IMR-90 (cell line): ENCODE data around the gene ANKRD13B. TPM values are rescaled to one million over a fixed set of nuclear protein-coding genes. Genes with fewer than 3 reads are reported as not detected.

Source experiments
- ATAC-seq: fragments of 200-7000 bp; cut with Tn5 transposase; 2 replicates; pipeline ENCODE4 v1.9.1; 2020; ENCODE audit warnings: low read depth, mild to moderate bottlenecking, moderate library complexity
- BruUV-seq: library from RNA; stranded (reverse); fragments of 400-500 nt; replicated peaks from 2 replicates; lab custom pipeline; 2021; lab: Mats Ljungman, UMichigan
- CTCF ChIA-PET: fragments of 300-600 bp; formaldehyde crosslinking; extraction: SDS; loops from one replicate; lab custom pipeline; 2021; ENCODE audit warnings: antibody characterized with exemption; lab: Yijun Ruan, JAX
- POLR2A ChIA-PET: fragments of 300-600 bp; sonication (Branson Sonifier 250); formaldehyde crosslinking; loops from one replicate; lab custom pipeline; 2022; ENCODE audit warnings: antibody characterized with exemption; ENCODE audit not compliant: unreplicated experiment; lab: Charles Lee
- DNase-seq: peaks from one replicate; pipeline ENCODE4 v3.0.0; 2013
- H2AFZ ChIP-seq: replicated peaks from 2 replicates; pipeline ENCODE3; 2013; ENCODE audit warnings: low read length, mild to moderate bottlenecking; ENCODE audit not compliant: poor library complexity
- H2AK5ac ChIP-seq: 2 replicates; pipeline ENCODE4 v1.6.1; 2013; ENCODE audit warnings: low read depth, low read length, inconsistent platforms
- H2AK9ac ChIP-seq: replicated peaks from 2 replicates; pipeline ENCODE3; 2013; ENCODE audit warnings: mild to moderate bottlenecking, low read depth, low read length, moderate library complexity; ENCODE audit not compliant: poor library complexity
- H2BK120ac ChIP-seq: 2 replicates; pipeline ENCODE4 v1.6.1; 2013; ENCODE audit warnings: low read depth, low read length, inconsistent platforms
- H2BK15ac ChIP-seq: 3 replicates; pipeline ENCODE4 v1.6.1; 2013; ENCODE audit warnings: low read depth, low read length, inconsistent platforms
- H2BK20ac ChIP-seq: 2 replicates; pipeline ENCODE4 v1.6.1; 2013; ENCODE audit warnings: low read depth, mild to moderate bottlenecking, inconsistent platforms, low read length, moderate library complexity
- H2BK5ac ChIP-seq: 2 replicates; pipeline ENCODE4 v1.6.1; 2013; ENCODE audit warnings: mild to moderate bottlenecking, low read depth, low read length, inconsistent platforms; ENCODE audit not compliant: poor library complexity, severe bottlenecking
- H3K14ac ChIP-seq: replicated peaks from 2 replicates; pipeline ENCODE4 v1.6.1; 2013; ENCODE audit warnings: low read depth, low read length, inconsistent platforms
- H3K18ac ChIP-seq: 2 replicates; pipeline ENCODE4 v1.6.1; 2013; ENCODE audit warnings: low read depth, low read length, control low read depth
- H3K23ac ChIP-seq: 2 replicates; pipeline ENCODE4 v1.6.1; 2013; ENCODE audit warnings: low read depth, low read length, inconsistent platforms
- H3K27ac ChIP-seq: 2 replicates; pipeline ENCODE4 v1.5.1; 2013; ENCODE audit warnings: mild to moderate bottlenecking, control low read depth, low read length; ENCODE audit not compliant: insufficient read depth
- H3K27me3 ChIP-seq: 2 replicates; pipeline ENCODE4 v1.6.1; 2013; ENCODE audit warnings: low read length; ENCODE audit not compliant: control insufficient read depth, insufficient read depth
- H3K36me3 ChIP-seq: 2 replicates; pipeline ENCODE4 v1.6.1; 2013; ENCODE audit warnings: low read length, mixed read lengths; ENCODE audit not compliant: control insufficient read depth, insufficient read depth
- H3K4ac ChIP-seq: 2 replicates; pipeline ENCODE4 v1.6.1; 2013; ENCODE audit warnings: low read depth, low read length, inconsistent platforms
- H3K4me1 ChIP-seq: 2 replicates; pipeline ENCODE4 v1.6.1; 2013; ENCODE audit warnings: low read length, mixed read lengths; ENCODE audit not compliant: control insufficient read depth, insufficient read depth
- H3K4me2 ChIP-seq: 2 replicates; pipeline ENCODE4 v1.6.1; 2013; ENCODE audit warnings: low read depth, mild to moderate bottlenecking, control low read depth, low read length, moderate library complexity
- H3K4me3 ChIP-seq: 2 replicates; pipeline ENCODE4 v1.5.1; 2013; ENCODE audit warnings: low read depth, mild to moderate bottlenecking, control low read depth, low read length, moderate library complexity; ENCODE audit not compliant: insufficient read depth
- H3K56ac ChIP-seq: 2 replicates; pipeline ENCODE4 v1.6.1; 2013; ENCODE audit warnings: low read length, inconsistent platforms; ENCODE audit not compliant: insufficient read depth; ENCODE audit errors: extremely low read depth
- H3K79me1 ChIP-seq, 2 experiments: 2 replicates each; pipeline ENCODE4 v1.6.1; 2013; ENCODE audit warnings: low read length in 2 of 2, inconsistent platforms in 1 of 2, low read depth in 1 of 2
- H3K9ac ChIP-seq: 2 replicates; pipeline ENCODE4 v1.6.1; 2013; ENCODE audit warnings: low read depth, low read length, control low read depth
- H3K9me1 ChIP-seq: 2 replicates; pipeline ENCODE4 v1.6.1; 2013; ENCODE audit warnings: low read length, inconsistent platforms; ENCODE audit not compliant: insufficient read depth
- H3K9me3 ChIP-seq: 2 replicates; pipeline ENCODE4 v1.6.1; 2013; ENCODE audit warnings: low read length; ENCODE audit not compliant: control insufficient read depth, insufficient read depth
- H4K20me1 ChIP-seq: 2 replicates; pipeline ENCODE4 v1.6.1; 2013; ENCODE audit warnings: low read length, inconsistent platforms; ENCODE audit not compliant: insufficient read depth
- H4K5ac ChIP-seq: 2 replicates; pipeline ENCODE4 v1.6.1; 2013; ENCODE audit warnings: mild to moderate bottlenecking, low read depth, low read length, control low read depth
- H4K8ac ChIP-seq, 2 experiments: 2 replicates each; pipeline ENCODE4 v1.6.1; 2013; ENCODE audit warnings: low read depth in 2 of 2, low read length in 2 of 2, control low read depth in 1 of 2, inconsistent platforms in 1 of 2
- H4K91ac ChIP-seq: 2 replicates; pipeline ENCODE4 v1.6.1; 2013; ENCODE audit warnings: low read depth, low read length, inconsistent platforms; ENCODE audit not compliant: insufficient read depth
- CEBPB ChIP-seq: IDR thresholded peaks from 2 replicates; pipeline ENCODE4 v1.6.1; 2012; ENCODE audit warnings: low read depth, low read length, improper control_type of control experiment
- MXI1 ChIP-seq: IDR thresholded peaks from 2 replicates; pipeline ENCODE4 v1.6.1; 2012; ENCODE audit warnings: low read depth, mild to moderate bottlenecking, low read length, moderate library complexity, borderline replicate concordance
- POLR2A ChIP-seq: IDR thresholded peaks from 2 replicates; pipeline ENCODE4 v1.6.1; 2012; ENCODE audit warnings: mild to moderate bottlenecking, low read depth, low read length
- WGBS, 2 experiments: methylation state at CpG; one replicate each; pipeline versions ENCODE4 v1.1.5 to v1.1.7; 2013; ENCODE audit warnings: missing lambda C conversion rate in 2 of 2; ENCODE audit not compliant: insufficient read length in 1 of 2; ENCODE audit errors: extremely low coverage in 2 of 2; 5-methylcytosine and 5-hydroxymethylcytosine counted together
- dilution Hi-C: fragments of 300-500 bp; cut with HindIII; formaldehyde crosslinking; loops from one replicate; pipeline ENCODE4 v1.14.3; 2018; ENCODE audit warnings: low sequenced_read_pairs; ENCODE audit not compliant: unreplicated experiment
- in situ Hi-C: fragments of 300-500 bp; cut with MboI; formaldehyde crosslinking; loops from 3 replicates; pipeline ENCODE4 v1.14.3; 2019; ENCODE audit warnings: low sequenced_read_pairs, inconsistent platforms, mixed read lengths
- intact Hi-C: fragments of 100-400 bp; cut with micrococcal nuclease; formaldehyde crosslinking; loops from 2 replicates; pipeline ENCODE4 v1.10.0; 2022
- polyA plus RNA-seq, 3 experiments: library from polyadenylated mRNA; depleted of rRNA; stranded (reverse); fragments of >200 nt; gene quantifications; 2 replicates each; pipeline ENCODE4 v1.2.3, GENCODE V29; 2012; ENCODE audit warnings: low replicate concordance in 1 of 3
- total RNA-seq: library from RNA; depleted of rRNA; stranded (reverse); fragments of >200 nt; gene quantifications from 2 replicates; pipeline ENCODE4 v1.2.3, GENCODE V29; 2012
- TF ChIP-seq, protein P1 (sequence below): conservative IDR thresholded peaks from 2 replicates; pipeline ENCODE4 v1.5.1; 2012; ENCODE audit warnings: mild to moderate bottlenecking, low read depth, low read length, improper control_type of control experiment

The ANKRD13B gene
- total and polyA plus RNA-seq, 2 of the 4 experiments (the other 2 are of a cell fraction) = 0.90 to 4.0 TPM

DNA sequence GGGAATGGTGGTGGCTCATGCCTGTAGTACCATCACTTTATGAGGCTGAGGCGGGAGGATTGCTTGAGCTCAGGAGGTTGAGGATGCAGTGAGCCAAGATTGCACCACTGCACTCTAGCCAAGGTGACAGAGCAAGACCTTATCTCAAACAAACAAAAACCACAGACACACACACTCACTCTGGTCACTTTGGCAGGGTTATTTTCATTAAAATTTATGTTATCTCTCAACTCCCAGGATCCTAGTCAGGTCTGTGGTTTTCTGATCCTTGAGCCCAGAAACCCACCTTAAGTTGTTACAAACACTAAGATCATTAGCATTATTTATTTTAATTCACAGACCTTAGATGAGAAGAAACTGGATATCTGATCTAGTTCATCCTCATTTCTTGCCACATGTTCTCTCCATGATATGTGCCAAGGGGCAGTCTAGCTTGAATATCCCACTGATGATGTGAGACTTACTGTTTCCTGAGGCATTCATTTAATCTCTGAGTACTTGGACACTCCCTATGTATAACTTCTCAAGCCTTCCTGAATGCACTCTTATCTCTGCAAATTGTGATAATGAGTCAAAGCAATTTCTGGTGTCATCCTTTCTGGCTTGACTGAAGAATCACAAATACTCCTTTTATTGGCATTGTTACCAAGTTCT, 35.7 kb upstream of the ANKRD13B start:
- ATAC-seq (peak; percentile 67), DNase-seq (peak; percentile 62)
- H2AFZ ChIP-seq = no peak overlapping the region
- dilution Hi-C loops = no loop called here
- H4K5ac ChIP-seq = no peak overlapping the region
- H3K4ac ChIP-seq = no peak overlapping the region
- no peak overlapping the region for H2AK9ac ChIP-seq
- H3K4me3 ChIP-seq = no peak overlapping the region
- no TSS peak for BruUV-seq
- POLR2A ChIA-PET = interaction anchor here (0.7 kb wide), 1 partner anchor 8 kb away, joined by 4 read pairs; no protein-coding TSS in a partner anchor
- no peaks in the 10 kb centered on the region; the same call in 1 of the 2 replicates for H4K20me1 ChIP-seq
- no peak overlapping the region for H4K91ac ChIP-seq
- H3K36me3 ChIP-seq = peaks cover 1% of the 10 kb centered on the region; the same call in 1 of the 2 replicates
- CTCF ChIA-PET = interaction anchor here (1.0 kb wide), 1 partner anchor 187 kb away, joined by 3 read pairs; no protein-coding TSS in a partner anchor
- H3K27ac ChIP-seq = no peak overlapping the region
- H3K14ac ChIP-seq = no peak overlapping the region
- no peak overlapping the region for H2BK20ac ChIP-seq
- H2BK15ac ChIP-seq = no peak overlapping the region
- H4K8ac ChIP-seq = no peak overlapping the region
- in situ Hi-C loops = no loop called here
- TF ChIP-seq MXI1 = no peak
- TF ChIP-seq POLR2A = no peak
- TF ChIP-seq, protein P1, sequence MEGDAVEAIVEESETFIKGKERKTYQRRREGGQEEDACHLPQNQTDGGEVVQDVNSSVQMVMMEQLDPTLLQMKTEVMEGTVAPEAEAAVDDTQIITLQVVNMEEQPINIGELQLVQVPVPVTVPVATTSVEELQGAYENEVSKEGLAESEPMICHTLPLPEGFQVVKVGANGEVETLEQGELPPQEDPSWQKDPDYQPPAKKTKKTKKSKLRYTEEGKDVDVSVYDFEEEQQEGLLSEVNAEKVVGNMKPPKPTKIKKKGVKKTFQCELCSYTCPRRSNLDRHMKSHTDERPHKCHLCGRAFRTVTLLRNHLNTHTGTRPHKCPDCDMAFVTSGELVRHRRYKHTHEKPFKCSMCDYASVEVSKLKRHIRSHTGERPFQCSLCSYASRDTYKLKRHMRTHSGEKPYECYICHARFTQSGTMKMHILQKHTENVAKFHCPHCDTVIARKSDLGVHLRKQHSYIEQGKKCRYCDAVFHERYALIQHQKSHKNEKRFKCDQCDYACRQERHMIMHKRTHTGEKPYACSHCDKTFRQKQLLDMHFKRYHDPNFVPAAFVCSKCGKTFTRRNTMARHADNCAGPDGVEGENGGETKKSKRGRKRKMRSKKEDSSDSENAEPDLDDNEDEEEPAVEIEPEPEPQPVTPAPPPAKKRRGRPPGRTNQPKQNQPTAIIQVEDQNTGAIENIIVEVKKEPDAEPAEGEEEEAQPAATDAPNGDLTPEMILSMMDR = no peak
- TF ChIP-seq CEBPB = peak; percentile 65
- H3K4me1 ChIP-seq = peaks cover 1% of the 10 kb centered on the region
- H3K27me3 ChIP-seq = no peaks in the 10 kb centered on the region
- H2BK120ac ChIP-seq = no peak overlapping the region
- H2AK5ac ChIP-seq = no peak overlapping the region
- H3K9ac ChIP-seq = no peak overlapping the region
- no peak overlapping the region for H3K18ac ChIP-seq
- no peaks in the 10 kb centered on the region for H3K79me1 ChIP-seq
- H2BK5ac ChIP-seq = no peak overlapping the region
- no peak overlapping the region for H3K56ac ChIP-seq
- H3K4me2 ChIP-seq = no peak overlapping the region
- H3K23ac ChIP-seq = no peak overlapping the region
- H3K9me3 ChIP-seq = no peaks in the 10 kb centered on the region
- whole genome bisulfite sequencing, 2 experiments = no CpG with 5 or more reads among the region's 1 CpG
- no peaks in the 10 kb centered on the region for H3K9me1 ChIP-seq
- intact Hi-C loops = no loop called here
